Stimulated activated CD8-positive, alpha-beta memory T cell treated with anti-CD3 and anti-CD28 coated beads, Interleukin-4, amount 100 ng/mL, for 4 hours (primary cell): ENCODE data around the gene TGFB2.

Source experiments
- DNase-seq, 2 donors: peaks; one replicate each; pipeline ENCODE4 v3.0.0-alpha.2; 2020; ENCODE audit warnings: low read depth in 2 of 2, low spot score in 1 of 2

The TGFB2 gene

GRCh38 chr1:218481116-218481775, 136.1 kb downstream of the TGFB2 start:
- DNase-seq: no peak

DNA sequence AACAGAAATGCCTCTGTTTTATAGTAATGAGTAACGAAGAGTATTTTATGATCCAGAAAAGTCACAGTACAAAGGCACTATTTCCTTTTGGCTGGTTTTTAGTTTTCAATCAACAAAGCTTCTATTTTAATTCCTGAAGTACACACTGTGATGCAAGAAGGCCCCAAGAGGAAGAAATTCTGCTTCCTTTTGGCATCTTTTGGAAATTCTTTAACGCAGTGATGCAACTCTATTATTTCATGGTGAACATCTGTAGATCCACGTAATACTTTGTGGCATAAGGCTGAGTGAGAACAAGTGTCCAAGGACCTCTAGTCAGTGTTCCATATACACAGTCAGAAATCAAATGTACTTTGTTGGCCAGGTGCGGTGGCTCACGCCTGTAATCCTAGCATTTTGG, 137.5 kb downstream of the TGFB2 start:
- no peak for DNase-seq

DNA sequence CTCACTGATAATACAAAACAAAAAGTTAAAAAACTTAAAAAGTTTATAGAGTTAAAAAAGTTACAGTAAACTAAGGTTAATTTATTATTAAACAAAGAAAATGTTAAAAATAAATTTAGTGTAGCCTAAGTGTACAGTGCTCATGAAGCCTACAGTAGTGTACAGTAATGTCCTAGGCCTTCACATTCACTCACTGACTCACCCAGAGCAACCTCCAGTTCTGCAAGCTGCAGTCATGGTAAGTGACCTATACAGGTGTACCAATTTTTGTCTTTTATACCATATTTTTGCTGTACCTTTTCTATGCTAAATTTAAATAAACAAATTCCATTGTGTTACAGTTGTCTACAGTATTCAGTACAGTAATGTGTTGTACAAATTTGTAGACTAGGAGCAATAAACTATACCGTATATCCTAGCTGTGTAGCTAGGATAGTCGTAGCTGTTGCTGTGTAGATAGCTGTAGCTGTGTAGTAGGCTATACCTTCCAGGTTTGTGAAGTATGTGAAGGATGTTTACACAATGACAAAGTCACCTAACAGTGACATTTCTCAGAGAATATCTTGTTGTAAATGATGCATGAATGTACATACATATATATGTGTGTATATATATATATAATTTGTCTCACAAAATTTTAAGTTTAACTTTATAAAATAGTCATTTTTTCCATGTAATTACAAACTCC, 140.2 kb downstream of the TGFB2 start:
- no peak for DNase-seq

- no peak for DNase-seq
Measured at GRCh38 chr1:218488531-218488930, 143.4 kb downstream of the TGFB2 start.

DNA sequence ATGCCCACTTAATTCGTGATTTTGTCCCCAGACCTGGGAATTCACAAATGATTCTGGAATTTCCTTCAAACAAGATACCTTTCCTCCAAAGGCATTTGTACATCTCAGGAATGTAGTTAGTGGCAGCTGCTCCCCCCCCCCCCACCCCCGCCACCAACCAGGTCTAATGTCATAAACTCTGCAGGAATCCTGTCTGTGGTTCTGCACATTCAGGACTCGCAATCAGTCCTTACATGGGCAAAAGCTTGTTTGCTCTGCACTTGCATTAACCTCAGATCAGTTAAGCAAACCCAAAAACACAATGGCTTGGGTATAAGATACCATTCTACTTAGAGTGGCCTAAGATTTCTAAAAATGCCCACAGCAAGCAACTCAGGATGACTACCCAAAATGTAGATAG, 143.8 kb downstream of the TGFB2 start:
- DNase-seq: no peak

DNA sequence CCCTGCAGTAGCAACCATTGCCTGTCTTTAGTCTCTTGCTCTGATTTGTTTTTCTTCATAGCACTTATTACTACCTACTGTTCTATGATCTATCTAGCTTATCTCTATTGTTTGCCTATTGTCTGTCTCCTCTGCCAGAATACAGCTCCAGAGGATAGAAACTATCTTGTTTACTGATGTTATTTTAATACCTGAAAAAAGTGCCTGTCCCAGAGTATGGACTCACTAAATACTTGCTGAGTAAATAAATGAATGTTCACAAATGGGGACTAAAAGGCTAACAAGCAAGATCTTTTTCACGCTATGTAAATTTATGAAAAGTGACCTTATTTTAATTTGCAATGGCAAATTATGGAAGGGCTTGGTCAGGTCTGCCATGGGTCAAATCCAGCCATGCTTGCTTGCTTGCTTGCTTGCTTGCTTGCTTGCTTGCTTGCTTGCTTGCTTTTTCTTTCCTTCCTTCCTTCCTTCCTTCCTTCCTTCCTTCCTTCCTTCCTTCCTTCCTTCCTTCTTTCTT, 145.3 kb downstream of the TGFB2 start:
- DNase-seq: no peak

DNA sequence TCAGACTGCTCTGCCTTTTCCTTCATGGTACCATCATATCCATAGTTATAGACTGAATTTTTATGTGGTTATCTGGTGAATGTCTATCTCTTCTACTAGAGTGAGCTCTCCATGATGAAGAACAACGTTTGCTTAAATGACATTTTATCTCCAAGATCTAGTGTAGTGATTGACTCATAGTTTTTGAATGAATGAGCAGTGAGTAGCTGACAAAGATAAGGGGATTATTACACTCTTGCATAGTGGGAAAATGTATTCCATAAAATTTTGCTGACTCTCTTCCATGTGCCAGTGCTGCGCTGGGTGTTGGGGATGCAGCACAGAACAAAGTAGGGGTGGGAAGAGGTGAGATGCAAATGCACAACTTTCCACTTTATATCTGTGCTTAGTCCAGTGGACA, 147.7 kb downstream of the TGFB2 start:
- DNase-seq: no peak

DNA sequence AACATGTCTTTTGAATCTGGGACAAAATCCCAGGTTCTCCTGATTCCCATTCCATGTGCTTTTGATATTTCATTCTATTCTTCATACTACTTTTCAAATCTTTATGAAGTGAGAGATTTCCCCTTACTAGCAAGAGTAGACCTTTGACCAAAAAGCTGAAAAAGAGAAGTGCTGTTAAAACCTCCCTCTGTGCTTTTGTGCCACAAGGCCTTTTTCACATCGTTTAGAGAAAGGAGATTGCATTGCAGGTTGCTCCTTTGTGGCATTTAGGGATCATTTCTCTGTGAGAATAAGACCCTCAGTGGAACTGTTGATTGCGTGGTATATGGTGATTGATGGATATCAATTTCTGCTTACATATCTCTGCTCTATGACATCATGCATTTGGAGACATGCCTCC, 148.8 kb downstream of the TGFB2 start:
- DNase-seq: no peak
